ENCODE measurements around the gene TADA2B. TPM values are rescaled to one million over a fixed set of nuclear protein-coding genes. Genes with fewer than 3 reads are reported as not detected.
A peak's percentile ranks its signal among the peaks of the same experiment; 100 is the strongest.

The TADA2B gene
- total RNA-seq, 1 donor from 2014 or later: 34.6 TPM

GRCh38 chr4:7031558-7032449 is 11.4 kb upstream of the TADA2B start:
- DNase-seq (no peak), ATAC-seq (no peak)

DNA sequence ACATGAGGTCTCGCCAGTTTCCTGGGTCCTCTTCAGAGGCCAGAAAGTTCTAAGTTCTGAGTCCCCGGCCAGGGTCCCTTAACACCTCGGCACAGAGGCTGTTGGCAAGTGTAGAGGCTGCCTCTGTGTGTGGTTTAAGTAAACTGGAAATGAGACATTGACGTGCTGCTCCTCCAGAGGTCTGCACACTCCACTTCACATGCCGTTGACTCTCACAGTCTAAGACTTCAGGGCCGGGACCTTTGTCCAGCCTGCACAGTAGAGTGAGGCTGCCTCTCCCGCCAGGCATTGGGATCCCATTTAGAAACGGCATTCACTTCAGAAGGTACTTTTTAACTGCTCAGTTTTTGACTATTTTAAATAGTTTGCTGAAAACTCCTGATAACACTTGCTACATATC is 10.6 kb upstream of the TADA2B start:
- ATAC-seq (no peak), DNase-seq (no peak)
- intact Hi-C loops (cut with micrococcal nuclease): no loop called here

More at GRCh38 chr4:7031558-7032449, 11.4 kb upstream of the TADA2B start:
- intact Hi-C loops (cut with micrococcal nuclease): no loop called here

DNA sequence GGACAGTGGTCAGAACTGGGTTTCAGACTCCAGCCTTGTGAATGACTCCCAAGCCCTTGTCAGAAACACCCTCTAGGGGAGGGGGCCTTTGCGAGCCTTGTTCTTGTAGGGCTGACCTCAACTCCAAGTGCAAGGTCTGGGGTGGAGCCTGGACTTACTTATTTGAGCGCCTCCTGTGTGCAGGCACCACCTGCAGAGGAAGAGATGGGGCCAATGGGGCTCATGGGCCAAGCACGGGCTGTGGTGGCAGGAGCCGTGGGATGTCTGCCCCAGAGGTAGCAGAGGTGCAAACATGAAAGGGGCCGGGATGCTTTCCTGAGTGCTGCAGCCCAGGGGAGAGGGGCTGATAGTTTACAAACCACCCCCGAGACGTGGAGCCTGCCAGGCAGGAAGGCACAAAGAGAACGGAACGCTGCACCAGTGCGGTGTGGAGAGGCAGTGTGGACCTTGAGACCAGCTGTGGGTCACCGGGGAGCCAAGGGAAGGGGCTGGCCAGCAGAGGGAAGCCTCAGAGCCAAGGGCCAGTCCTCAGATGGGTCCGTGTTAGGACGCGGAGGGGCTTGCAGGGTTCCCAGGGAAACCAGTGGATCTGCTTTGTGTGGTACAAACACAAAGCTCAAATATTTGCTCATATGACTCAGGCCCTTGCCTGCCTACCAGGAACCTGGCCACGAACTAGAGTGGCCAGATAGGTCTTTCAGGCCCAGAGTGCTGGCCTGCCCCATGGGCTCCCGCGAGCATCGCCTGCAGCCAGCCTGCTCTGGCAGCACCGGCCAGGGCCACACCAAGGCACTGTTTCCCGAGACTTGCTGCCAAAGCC is 8.7 kb upstream of the TADA2B start:
- no peak for DNase-seq
- intact Hi-C loops (cut with micrococcal nuclease): no loop called here
- no peak for ATAC-seq

- intact Hi-C loops (cut with micrococcal nuclease): no loop called here
- DNase-seq (no peak), ATAC-seq (no peak)
These were observed 5.7 kb upstream of the TADA2B start for GRCh38 chr4:7037425-7037824.

- no peak for ATAC-seq
- DNase-seq: no peak
- intact Hi-C loops (cut with micrococcal nuclease): loop anchor here (10.0 kb wide), 1 partner anchor 56 kb away; no protein-coding TSS in a partner anchor
These were observed 2.4 kb upstream of the TADA2B start for GRCh38 chr4:7040765-7041164.

DNA sequence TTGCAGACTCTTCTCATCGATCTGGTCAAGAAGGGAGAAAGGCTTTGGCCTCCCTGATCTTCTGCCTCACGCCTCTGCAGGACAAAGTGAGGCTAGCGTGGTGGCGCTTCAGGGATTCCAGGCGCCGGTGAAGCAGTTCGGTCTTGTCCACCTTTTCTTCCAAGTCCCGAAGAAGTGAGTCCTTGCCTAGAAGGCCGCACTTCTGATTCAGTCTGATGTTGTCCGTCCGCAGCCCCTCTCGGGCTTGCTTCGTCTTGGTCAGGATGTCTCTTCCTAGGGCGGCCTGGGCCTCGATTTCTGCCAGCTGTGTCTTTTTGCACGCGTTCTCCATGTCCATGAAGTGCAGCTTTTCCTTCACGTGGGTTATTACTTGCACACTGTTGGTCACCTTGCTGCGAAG is 1.9 kb upstream of the TADA2B start:
- intact Hi-C loops (cut with micrococcal nuclease): loop anchor here (10.0 kb wide), 1 partner anchor 56 kb away; no protein-coding TSS in a partner anchor
- no peak for ATAC-seq
- no peak for DNase-seq

DNA sequence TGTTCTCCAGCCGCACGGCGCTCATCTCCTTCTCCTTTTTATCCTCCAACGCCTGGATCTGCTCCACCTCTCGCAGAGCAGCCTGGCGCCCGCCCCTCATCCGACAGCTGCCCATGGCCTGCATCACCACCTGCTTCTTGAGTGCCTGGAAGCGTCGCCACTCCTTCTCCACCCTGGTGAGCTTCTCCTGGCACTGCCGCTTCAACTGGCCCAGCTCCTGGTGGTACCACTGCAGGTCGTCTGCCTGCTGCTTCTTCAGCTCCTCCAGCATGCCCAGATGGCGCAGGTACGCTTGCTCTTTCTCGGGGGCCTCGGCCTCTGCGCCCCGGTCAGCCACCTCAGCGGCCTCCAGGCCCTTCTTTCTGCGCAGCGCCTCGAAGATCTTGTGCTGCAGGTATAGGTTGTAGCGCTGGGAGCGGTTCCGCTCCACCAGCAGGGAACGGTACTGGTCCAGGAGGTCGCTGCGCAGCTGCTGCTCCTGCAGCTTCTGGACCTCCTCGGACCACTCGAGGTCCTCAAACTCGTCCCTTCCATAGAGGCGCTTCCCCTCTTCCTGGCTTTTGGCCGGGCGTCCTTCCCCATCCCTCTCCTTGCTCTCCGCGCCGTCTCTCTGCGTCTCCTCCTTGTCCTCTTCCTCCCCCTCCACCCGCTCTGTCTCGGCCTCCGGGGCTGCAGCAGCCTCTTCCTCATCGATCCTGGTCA is 1.2 kb upstream of the TADA2B start:
- intact Hi-C loops (cut with micrococcal nuclease): loop anchor here (10.0 kb wide), 1 partner anchor 57 kb away; no protein-coding TSS in a partner anchor
- ATAC-seq (no peak), DNase-seq (peak; percentile 31)

DNA sequence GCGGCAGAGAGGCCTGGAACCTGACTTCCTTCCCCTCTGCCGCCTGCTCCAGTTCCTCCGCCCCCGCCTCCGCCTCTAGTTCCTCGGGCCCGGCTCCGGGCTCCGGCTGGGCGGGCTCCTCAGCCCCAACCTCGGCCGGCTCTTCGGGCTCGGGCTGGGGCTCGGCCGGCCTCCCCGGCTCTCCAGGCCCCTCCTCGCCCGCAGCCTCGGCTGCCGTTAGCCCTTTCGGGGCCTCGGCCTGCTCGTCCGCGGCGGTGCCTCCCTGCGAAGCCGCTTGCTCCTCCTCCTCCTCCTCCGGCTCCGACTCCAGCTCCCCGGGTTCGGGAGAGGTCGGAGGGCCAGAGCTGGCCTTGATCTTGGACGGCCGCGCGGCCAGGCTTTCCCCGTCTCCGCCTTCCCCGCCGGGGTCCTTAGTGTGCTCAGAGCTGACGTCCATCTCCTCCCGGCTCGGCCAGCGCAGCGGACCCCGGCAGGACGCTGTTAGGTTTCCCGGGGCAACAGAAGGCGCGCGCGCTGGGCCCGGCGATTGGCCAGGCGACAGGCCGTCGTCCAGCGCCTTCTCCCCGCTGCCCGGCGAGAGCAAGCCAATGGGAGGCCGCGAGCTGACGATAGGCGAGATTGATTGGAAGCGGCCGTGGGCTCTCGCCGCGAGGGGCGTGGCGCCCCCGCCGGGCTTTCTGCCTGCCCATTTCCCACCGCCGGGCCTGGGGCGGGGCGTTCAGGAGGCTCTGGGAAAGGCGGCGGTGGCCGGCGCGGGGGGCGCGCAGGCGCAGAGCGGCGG is 479 bp upstream of the TADA2B start:
- intact Hi-C loops (cut with micrococcal nuclease): loop anchor here (10.0 kb wide), 1 partner anchor 58 kb away; no protein-coding TSS in a partner anchor
- peak; percentile 99 for DNase-seq
- ATAC-seq: peak; percentile 94

GRCh38 chr4:7044137-7044930 is 1.2 kb downstream of the TADA2B start:
- peak; percentile 19 for ATAC-seq

GRCh38 chr4:7045553-7045952 is 2.4 kb downstream of the TADA2B start:
- DNase-seq (no peak), ATAC-seq (no peak)
- intact Hi-C loops (cut with micrococcal nuclease): loop anchor here (10.0 kb wide), 1 partner anchor 61 kb away; no protein-coding TSS in a partner anchor

More at GRCh38 chr4:7044137-7044930, 1.2 kb downstream of the TADA2B start:
- peak; percentile 37 for DNase-seq
- intact Hi-C loops (cut with micrococcal nuclease): loop anchor here (10.0 kb wide), 1 partner anchor 60 kb away; no protein-coding TSS in a partner anchor

DNA sequence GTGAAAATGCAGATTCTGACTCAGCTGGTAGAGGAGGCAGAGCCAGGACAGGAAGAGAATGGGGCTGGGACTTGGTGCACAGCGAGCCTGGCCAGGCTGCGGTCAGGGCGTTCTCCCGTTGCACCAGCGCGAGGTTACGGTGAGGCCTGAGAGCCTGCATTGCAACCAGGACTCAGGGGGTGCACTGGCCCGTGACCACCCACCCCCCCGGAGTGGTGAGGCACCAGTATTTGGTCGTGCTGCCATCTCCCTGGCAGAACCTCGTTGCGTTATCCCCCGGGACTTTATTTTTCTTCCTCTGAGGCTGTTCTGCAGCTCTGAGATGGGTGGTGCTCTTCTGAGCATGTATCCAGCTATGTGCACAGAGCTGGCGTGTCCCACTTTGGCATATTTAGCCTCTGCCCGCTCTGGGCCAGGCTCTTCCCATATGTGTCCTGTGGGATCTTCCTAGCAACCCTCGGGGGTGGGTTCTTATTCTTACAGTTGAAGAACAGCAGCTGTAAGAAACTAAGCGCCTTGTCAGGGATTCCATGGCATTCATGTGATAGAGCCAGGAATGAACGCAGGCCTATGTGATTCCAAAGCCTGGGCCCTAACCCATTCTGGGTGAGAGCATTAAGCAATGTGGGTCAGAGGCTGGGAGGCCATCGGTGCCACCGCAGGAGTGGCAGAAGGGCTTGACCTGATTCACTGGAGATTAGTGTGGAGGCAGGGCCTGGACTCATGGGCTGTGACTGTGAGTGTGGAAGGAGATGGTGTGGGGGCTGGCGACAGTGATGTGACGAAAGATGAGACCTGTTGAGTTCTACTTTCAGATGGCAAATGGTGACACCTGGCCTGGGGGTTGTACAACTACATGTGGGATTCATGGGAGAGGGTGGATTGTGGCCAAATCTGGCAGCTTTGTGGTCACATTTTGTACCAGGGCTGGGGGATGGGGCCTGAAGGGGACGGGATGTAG is 3.1 kb downstream of the TADA2B start:
- ATAC-seq (no peak), DNase-seq (peak; percentile 27)
- intact Hi-C loops (cut with micrococcal nuclease): loop anchor here (10.0 kb wide), 1 partner anchor 61 kb away; no protein-coding TSS in a partner anchor

DNA sequence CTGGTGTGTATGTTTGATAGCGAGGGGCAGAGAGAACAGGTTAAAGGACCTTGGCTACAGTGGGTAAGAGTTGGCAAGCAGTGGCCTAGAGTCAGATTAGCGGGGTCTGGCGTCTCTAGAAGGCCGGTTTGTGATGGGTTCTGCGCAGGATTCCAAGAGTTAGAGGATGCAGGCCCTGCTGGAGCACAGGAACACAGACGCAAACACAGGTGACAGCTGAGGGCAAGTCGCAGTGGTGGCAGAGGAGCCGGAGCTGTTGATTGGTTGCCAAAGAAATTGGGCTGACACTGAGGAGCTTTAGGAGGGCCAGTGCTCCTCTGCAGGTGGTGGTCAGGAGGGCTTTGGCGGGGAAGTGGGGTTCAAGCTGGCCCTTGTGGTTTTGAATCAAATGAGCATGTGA is 3.8 kb downstream of the TADA2B start:
- DNase-seq: no peak
- ATAC-seq: no peak
- intact Hi-C loops (cut with micrococcal nuclease): loop anchor here (10.0 kb wide), 1 partner anchor 62 kb away; no protein-coding TSS in a partner anchor

GRCh38 chr4:7048642-7049041 is 5.5 kb downstream of the TADA2B start:
- DNase-seq: no peak
- no peak for ATAC-seq
- intact Hi-C loops (cut with micrococcal nuclease): loop anchor here (10.0 kb wide), 1 partner anchor 64 kb away; no protein-coding TSS in a partner anchor

GRCh38 chr4:7049295-7049694 is 6.1 kb downstream of the TADA2B start:
- ATAC-seq (no peak), DNase-seq (no peak)
- intact Hi-C loops (cut with micrococcal nuclease): loop anchor here (10.0 kb wide), 1 partner anchor 64 kb away; no protein-coding TSS in a partner anchor

DNA sequence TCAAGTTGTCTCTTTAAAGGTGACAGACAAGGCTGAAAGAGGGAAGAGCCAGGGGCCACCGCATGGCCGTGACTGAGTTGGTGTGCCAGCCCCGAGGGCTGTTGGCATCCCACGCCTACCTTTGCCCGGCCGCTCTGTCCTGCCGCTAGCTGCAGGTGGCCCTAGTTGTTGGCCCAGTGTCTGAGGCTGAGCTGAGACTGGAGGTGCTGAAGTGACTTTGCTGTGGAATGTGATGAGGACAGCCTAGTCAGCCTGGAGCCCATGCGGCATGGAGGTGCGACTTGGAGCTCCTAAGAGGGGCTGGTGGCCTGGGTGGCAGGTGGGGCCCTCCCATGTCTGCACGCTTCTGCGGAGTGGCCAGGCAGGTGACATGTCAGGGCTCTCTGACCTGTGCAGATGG is 6.6 kb downstream of the TADA2B start:
- peak; percentile 27 for DNase-seq
- ATAC-seq: peak; percentile 28
- intact Hi-C loops (cut with micrococcal nuclease): loop anchor here (10.0 kb wide), 1 partner anchor 65 kb away; no protein-coding TSS in a partner anchor

DNA sequence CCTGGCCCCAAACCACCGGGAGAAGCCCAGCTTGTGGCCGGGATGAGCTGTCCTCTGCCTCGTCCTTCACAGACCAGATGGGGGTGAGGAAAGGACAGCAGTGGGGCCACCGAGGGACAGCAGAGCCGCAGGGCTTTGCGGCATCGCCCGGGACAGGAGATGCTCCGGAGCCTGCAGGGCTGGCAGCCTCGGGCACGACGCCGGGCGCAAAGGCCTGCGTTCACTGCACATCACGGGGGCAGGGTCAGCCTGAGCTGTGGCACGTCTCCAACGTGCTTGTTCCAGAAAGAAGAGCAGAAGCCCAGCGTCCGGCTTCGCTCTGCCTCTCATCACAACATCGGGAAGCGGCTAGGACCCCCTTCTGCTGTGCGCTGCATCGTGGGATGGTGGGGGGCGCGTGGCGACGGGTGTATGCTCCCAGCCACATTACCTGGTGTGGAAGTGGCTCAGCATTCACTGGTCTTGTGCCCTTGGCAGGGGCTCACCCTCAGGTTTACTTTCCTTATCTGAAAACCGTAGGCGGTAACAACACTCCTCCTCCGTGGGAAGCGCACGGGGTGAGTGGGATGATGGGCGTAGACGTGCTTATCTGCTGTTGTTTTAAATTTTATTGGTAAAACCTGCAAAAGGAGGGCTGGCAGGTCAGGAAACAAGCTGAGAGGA is 7.4 kb downstream of the TADA2B start:
- peak; percentile 51 for DNase-seq
- peak; percentile 10 for ATAC-seq
- intact Hi-C loops (cut with micrococcal nuclease): no loop called here
